KOPT-K1 (cell line): ENCODE measurements around the gene SETD7.
"Not testable (repeated sequence)": the region's sequence is repeated elsewhere in the genome, so short reads cannot be mapped to it uniquely, and the experiment has no call there.

Experiments
- H3K27ac ChIP-seq: fragments of 200-600 bp; sonication (generic); 2 replicates; pipeline ENCODE4 v1.5.1; 2016; ENCODE audit warnings: antibody characterized with exemption, mild to moderate bottlenecking, low read depth, low read length; ENCODE audit not compliant: poor library complexity, severe bottlenecking
- H3K36me3 ChIP-seq: fragments of 200-600 bp; sonication (generic); 2 replicates; pipeline ENCODE4 v1.5.1; 2017; ENCODE audit warnings: antibody characterized with exemption, mild to moderate bottlenecking, low read length, moderate library complexity; ENCODE audit not compliant: insufficient read depth
- H3K9me3 ChIP-seq: fragments of 200-600 bp; sonication (generic); 2 replicates; pipeline ENCODE4 v1.5.1; 2017; ENCODE audit warnings: antibody characterized with exemption, low read length, mild to moderate bottlenecking; ENCODE audit not compliant: insufficient read depth, poor library complexity, severe bottlenecking

Gene SETD7

DNA sequence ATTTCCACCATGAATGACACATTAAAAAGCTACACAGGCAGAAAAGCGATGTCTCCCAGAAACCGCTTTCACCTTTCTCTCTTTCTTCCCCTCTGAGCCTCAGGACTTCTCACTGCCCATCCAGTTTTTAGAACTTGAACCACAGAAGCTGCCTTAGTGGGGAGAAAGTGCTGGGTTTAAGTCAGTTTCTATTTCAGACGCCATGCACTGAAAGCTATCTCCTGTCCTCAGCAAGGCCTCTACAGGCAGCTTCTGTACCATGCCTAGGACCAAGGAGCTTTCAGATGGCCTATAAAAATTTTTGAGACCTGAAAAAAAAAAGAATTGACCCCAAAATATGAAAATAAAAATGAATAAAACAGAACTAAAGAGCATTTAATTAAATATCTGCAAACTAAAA lies 67.6 kb downstream of the SETD7 start:
- Histone ChIP-seq H3K36me3 (no peaks in the 10 kb centered on the region), H3K9me3 (no peaks in the 10 kb centered on the region)

DNA sequence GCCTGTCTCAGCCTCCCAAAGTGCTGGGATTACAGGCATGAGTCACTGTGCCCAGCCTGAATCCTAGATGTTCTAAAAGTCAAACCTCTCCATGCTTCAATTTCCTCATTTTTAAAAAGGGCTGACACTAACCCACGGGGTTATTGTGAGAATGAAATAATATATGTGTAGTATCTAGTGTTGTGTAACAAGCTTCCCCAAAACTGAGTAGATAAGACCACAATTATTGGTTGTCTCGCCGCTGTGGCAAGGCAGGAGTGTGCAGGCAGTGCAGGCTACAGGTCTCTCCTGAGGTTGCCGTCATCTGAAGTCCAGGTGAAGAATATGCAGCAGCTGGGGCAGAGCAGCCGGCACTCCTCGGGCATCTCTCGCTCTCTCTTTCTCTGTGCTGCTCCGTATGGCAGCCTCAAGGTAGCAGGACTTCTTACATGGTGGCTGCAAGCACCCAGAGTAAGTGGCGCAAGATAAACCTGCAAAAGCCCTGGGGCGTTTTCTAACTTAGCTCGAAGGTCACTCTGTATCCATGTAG lies 71.2 kb downstream of the SETD7 start:
- Histone ChIP-seq H3K9me3 (no peaks in the 10 kb centered on the region), H3K27ac (no peak overlapping the region), H3K36me3 (no peaks in the 10 kb centered on the region)

More for the DNA sequence above, 67.6 kb downstream of the SETD7 start:
- H3K27ac ChIP-seq = no peak overlapping the region

DNA sequence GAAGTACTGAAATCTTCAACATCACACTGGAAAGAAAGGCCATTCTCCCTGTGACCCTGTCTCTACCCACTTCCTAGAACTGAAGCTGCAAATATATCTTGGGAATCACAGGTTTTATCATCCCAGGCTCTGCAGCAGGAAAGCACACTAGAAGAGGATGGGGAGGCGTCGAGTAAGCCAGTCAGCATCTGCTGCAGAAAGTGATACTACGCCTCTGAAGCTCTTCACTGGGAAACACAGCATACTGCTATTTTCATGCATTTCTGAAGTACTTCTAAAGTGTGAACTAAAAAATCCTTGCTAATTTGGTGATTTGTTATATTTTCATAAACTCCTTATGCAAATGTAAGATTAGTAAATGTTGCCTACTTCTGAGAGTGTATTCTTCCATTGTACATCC lies 73.0 kb downstream of the SETD7 start:
- no peak overlapping the region for H3K27ac ChIP-seq
- no peaks in the 10 kb centered on the region for H3K36me3 ChIP-seq
- H3K9me3 ChIP-seq = no peaks in the 10 kb centered on the region

DNA sequence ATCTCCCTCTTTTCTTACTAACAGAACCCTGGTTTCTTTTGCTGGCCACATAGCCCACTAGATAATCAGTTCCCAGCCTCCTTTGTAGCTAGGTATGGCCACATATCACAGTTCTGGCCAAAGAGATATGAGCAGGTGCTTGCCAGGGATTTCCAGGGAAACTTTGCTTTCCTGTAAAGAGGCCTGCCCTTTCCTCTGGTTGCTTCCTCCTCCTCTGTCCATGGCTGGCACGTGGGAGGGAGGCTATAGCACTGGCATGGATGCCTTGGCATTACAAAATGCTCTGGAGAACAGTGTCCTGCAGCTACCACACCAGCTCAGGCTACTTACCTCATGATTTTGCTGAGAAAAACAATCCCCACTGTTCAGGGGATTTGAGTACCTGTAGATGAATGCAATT lies 74.6 kb downstream of the SETD7 start:
- Histone ChIP-seq H3K36me3 (no peaks in the 10 kb centered on the region), H3K27ac (no peak overlapping the region), H3K9me3 (no peaks in the 10 kb centered on the region)

DNA sequence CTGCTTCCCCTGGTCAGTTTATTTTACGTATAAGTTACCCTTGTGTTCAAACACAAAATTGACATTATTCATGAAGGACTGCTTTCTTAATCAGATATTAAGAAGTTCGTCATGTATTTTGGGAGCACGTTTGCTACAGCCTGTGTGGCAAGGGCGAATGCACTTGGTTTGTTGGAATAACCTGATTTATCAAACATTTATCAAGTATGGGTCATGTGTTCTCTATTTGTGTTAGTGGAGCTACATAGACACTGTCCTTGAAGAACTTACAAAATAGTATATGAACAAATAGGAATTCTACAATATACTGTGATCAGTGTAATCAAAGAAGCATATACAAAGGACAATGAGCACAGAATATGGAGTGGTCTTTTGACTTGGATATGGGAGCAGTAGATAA lies 79.7 kb downstream of the SETD7 start:
- H3K27ac ChIP-seq = no peak overlapping the region
- H3K36me3 ChIP-seq = peaks cover 11% of the 10 kb centered on the region
- peaks cover 8% of the 10 kb centered on the region for H3K9me3 ChIP-seq

DNA sequence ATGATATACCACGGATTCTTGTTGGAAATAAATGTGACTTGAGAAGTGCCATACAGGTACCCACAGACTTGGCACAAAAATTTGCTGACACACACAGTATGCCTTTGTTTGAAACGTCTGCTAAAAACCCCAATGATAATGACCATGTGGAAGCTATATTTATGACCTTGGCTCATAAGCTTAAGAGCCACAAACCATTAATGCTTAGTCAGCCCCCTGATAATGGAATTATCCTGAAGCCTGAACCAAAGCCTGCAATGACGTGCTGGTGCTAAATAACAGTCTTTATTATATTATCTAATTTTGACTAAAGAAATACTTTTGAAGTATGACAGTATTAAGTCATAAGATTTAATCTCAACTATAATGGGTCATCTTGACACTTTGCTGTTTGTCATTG lies 83.2 kb downstream of the SETD7 start:
- H3K36me3 ChIP-seq = peaks cover 11% of the 10 kb centered on the region
- H3K9me3 ChIP-seq = peaks cover 37% of the 10 kb centered on the region
- no peak overlapping the region for H3K27ac ChIP-seq

DNA sequence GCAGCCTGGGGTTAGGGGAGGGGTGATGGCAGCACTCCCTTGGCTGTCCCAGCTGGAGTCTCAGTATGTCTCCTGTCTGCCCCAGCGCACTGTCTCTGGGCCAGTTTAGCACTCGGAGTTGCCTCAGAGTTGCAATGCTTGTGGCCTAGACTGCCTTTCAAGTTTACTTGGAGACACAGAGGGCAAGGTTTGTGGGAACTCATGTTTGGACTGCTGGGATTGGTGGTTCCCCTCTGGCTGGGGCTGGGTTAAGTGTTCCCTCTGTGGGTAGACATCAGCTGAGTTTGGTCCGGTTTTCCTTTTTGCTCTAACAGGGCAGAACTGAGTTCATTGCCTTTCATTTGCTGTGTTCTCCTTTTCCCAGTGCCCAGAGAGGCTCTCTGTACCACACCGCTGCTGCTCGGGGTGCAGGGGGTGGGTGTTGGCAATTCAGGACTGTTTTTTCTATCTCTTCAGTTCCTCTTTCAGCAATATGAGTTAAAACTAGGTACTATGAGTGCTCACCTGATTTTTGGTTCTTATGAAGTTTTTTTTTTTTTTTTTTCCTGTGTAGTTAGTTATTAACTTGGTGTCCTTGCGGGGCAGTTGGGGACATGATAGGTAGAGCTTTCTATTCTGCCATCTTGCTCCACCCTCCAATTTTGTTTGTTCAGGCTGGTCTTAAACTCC lies 84.9 kb downstream of the SETD7 start:
- H3K9me3 ChIP-seq = peaks cover 38% of the 10 kb centered on the region
- H3K27ac ChIP-seq = no peak overlapping the region
- H3K36me3 ChIP-seq = peaks cover 11% of the 10 kb centered on the region

DNA sequence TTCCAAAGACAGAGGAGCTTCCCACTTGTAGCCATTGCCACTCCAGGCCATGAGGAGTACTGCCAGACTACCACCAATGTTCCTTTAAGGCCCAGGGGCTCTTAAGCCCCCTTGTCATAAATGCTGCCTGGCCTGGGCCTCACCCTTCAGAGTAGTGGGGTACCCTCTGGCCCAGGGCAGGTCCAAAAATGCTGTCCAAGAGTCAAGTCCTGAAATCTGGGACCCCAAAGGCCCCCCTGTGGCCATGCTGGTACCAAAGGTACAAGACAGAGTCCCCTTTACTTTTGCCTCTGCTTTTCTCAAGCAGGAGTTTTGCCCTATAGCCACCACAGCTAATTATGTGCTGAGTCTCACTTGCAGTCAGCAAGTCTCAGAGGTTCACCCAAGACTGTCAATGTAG lies 85.7 kb downstream of the SETD7 start:
- Histone ChIP-seq H3K9me3 (peaks cover 43% of the 10 kb centered on the region), H3K36me3 (peaks cover 11% of the 10 kb centered on the region)

DNA sequence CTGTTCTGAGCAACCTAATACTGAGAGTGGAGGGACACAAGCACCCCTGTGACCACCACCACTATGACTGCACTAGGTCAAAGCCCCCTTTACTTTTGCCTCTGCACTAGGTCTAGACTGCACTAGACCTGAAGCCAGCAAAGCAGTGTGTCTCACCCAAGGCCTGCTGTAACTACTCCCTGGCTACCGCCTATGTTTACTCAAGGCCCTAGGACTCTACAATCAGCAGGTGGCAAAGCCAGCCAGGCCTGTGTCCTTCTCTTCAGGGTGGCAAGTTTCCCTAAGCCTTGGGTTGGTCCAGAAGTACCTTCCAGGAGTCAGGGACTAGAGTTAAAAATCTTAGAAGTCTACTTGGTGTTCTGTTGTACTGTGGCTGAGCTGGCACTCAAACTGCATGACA lies 86.2 kb downstream of the SETD7 start:
- H3K9me3 ChIP-seq = peaks cover 43% of the 10 kb centered on the region
- H3K36me3 ChIP-seq = peaks cover 11% of the 10 kb centered on the region
- H3K27ac ChIP-seq = no peak overlapping the region

More for the DNA sequence above, 85.7 kb downstream of the SETD7 start:
- H3K27ac ChIP-seq = no peak overlapping the region

DNA sequence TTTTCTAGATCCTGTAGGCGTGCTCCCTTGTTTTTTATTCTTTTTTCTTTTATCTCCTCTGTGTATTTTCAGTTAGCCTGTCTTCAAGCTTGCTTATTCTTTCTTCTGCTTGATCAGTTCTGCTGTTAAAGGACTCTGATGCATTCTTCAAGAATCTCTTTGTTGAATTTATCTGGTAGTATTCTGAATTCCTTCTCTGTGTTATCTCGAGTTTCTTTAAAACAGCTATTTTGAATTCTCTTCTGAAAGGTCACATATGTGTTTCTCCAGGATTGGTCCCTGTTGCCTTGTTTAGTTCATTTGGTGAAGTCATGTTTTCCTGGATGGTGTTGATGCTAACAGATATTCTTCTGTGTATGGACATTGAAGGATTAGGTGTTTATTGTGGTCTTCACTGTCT lies 86.8 kb downstream of the SETD7 start:
- Histone ChIP-seq H3K9me3 (peaks cover 43% of the 10 kb centered on the region), H3K36me3 (peaks cover 11% of the 10 kb centered on the region), H3K27ac (no peak overlapping the region)

DNA sequence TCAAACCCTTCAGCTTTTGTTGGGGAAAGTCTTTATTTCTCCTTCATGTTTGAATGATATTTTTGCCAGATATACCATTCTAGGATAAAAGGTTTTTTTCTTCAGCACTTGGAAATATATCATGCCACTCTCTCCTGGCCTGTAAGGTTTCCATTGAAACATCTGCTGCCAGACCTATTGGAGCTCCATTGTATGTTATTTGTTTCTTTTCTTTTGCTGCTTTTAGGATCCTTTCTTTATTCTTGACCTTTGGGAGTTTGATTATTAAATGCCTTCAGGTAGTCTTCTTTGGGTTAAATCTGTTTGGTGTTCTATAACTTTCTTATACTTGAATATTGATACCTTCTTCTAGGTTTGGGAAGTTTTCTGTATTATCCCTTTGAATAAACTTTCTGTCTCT lies 87.3 kb downstream of the SETD7 start:
- not testable (repeated sequence) for H3K27ac ChIP-seq
- H3K36me3 ChIP-seq = peaks cover 11% of the 10 kb centered on the region
- peaks cover 43% of the 10 kb centered on the region for H3K9me3 ChIP-seq

DNA sequence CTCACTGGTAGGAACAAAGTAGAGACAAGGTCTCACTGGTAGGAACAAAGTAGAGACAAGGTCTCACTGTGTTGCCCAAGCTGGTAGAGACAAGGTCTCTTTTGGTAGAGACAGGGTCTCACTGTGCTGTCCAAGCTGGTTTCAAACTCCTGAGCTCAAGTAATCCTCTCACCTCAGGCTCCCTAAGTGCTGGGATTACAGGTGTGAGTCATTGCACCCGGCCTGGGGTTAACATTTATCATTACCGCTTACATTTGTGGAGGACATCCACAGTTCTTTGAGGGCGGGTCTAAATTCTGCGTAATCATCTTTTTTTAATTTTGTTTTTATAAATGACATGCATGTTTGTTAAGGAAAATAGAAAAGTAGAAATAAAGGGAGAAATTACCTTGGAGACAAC lies 90.1 kb downstream of the SETD7 start:
- H3K27ac ChIP-seq = no peak overlapping the region
- H3K36me3 ChIP-seq = no peaks in the 10 kb centered on the region
- peaks cover 30% of the 10 kb centered on the region for H3K9me3 ChIP-seq

DNA sequence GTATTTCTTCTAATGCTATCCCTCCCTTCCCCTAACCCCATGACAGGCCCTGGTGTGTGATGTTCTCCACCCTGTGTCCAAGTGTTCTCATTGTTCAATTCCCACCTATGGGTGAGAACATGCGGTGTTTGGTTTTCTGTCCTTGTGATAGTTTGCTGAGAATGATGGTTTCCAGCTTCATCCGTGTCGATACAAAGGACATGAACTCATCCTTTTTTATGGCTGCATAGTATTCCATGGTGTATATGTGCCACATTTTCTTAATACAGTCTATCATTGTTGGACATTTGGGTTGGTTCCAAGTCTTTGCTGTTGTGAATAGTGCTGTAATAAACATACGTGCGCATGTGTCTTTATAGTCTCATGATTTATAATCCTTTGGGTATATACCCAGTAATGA lies 91.5 kb downstream of the SETD7 start:
- H3K9me3 ChIP-seq = peaks cover 21% of the 10 kb centered on the region
- not testable (repeated sequence) for H3K36me3 ChIP-seq, H3K27ac ChIP-seq

DNA sequence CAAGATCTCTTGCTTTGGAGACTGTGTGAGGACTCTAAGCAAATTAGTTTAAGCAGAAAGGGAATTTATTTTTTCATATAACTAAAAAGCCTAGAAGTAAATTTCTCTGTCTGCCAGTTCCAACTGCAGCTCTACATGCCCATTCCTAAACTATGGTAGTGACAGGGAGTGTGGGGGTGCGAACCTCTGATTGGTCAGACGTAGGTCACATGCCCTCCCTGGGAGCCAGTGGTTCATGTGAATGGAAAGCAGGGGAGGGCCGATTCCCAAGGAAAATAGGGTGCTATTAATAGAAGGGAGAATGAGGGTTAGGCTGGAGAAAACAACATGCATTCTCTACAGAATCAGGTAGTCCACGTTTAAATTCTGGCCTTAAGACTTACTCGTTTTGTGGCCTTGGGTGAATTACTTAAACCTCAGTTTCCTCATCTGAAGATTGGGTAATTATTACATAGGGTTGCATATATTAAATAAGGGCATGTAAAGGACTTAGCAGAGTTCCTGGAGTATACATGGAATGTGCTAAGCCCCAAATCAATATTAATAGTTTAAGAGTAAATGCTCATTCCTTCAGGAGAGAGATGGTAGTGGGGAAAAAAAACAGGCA lies 94.9 kb downstream of the SETD7 start:
- H3K27ac ChIP-seq = no peak overlapping the region
- peaks cover 4% of the 10 kb centered on the region for H3K9me3 ChIP-seq
- H3K36me3 ChIP-seq = no peaks in the 10 kb centered on the region; the same call in 1 of the 2 replicates

DNA sequence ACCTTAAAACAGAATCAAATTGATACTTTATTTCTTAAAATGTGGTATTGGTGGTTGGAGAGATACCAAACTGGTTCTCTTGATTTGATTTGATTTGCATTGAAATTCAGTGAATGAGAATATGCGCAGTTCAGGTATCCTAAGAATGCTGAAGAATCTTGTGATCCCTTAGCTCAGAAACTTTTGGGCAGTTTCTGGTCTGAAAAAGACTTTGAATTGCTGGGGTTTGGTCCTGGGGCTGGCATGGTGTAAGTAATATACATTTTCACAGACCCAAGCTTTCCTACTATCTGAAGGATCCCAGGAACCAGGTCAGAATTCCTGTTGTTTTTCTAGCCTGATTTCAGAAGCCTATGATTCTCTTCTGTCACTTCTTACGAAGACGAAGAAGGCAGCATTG lies 95.5 kb downstream of the SETD7 start:
- Histone ChIP-seq H3K36me3 (no peaks in the 10 kb centered on the region; the same call in 1 of the 2 replicates), H3K27ac (no peak overlapping the region), H3K9me3 (peaks cover under 1% of the 10 kb centered on the region)

DNA sequence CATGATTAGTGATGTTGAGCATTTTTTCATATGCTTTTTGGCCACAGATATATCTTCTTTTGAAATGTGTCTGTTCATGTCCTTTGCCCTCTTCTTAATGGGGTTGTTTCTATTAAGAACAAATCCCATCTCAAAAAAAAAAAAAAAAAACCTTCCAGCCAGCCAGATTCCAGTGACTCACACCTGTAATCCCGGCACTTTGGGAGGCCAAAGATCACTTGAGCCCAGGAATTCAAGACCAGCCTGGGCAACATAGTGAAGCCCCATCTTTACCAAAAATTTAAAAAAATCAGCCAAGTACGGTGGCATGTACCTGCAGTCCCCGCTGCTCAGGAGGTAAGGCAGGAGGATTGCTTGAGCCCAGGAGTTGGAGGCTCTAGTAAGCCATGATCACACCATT lies 97.0 kb downstream of the SETD7 start:
- H3K36me3 ChIP-seq = no peaks in the 10 kb centered on the region; the same call in 1 of the 2 replicates
- H3K9me3 ChIP-seq = no peaks in the 10 kb centered on the region
- H3K27ac ChIP-seq = no peak overlapping the region
